ENCODE measurements around the gene DAGLA. TPM values are rescaled to one million over a fixed set of nuclear protein-coding genes. Genes with fewer than 3 reads are reported as not detected.
"Not testable (repeated sequence)": the region's sequence is repeated elsewhere in the genome, so short reads cannot be mapped to it uniquely, and the experiment has no call there.

The DAGLA gene
- total RNA-seq, 2 experiments from 2014 or later = 0.05 TPM; not detected in 1

- peaks cover 20% of the 10 kb centered on the region for H3K27me3 Mint-ChIP-seq (ENCODE audit: low read depth)
- DNase-seq (no peak), ATAC-seq (no peak)
- POLR2A ChIA-PET = no interaction called here
- H3K4me1 Mint-ChIP-seq (ENCODE audit: low read depth) = no peaks in the 10 kb centered on the region
- no peaks in the 10 kb centered on the region for H3K36me3 Mint-ChIP-seq (ENCODE audit: low read depth)
- no peak overlapping the region for H3K4me3 Mint-ChIP-seq
- no peak overlapping the region for H3K27ac Mint-ChIP-seq
- no peaks in the 10 kb centered on the region for H3K9me3 Mint-ChIP-seq (ENCODE audit: insufficient read depth)
- CTCF ChIA-PET = interaction anchor here (1.9 kb wide), 1 partner anchor 64 kb away, joined by 6 read pairs; no protein-coding TSS in a partner anchor
Observed at GRCh38 chr11:61669417-61669816, 10.8 kb upstream of the DAGLA start.

GRCh38 chr11:61670626-61671025 lies 9.6 kb upstream of the DAGLA start:
- no peak for DNase-seq
- CTCF ChIA-PET = interaction anchor here (1.9 kb wide), 1 partner anchor 63 kb away, joined by 6 read pairs; no protein-coding TSS in a partner anchor
- no peaks in the 10 kb centered on the region for H3K4me1 Mint-ChIP-seq (ENCODE audit: low read depth)
- no peak overlapping the region for H3K27ac Mint-ChIP-seq
- H3K9me3 Mint-ChIP-seq (ENCODE audit: insufficient read depth) = no peaks in the 10 kb centered on the region
- POLR2A ChIA-PET = no interaction called here
- no peak overlapping the region for H3K4me3 Mint-ChIP-seq
- ATAC-seq = no peak
- H3K27me3 Mint-ChIP-seq (ENCODE audit: low read depth) = peaks cover 20% of the 10 kb centered on the region
- H3K36me3 Mint-ChIP-seq (ENCODE audit: low read depth) = no peaks in the 10 kb centered on the region

- CTCF ChIA-PET = interaction anchor here (1.2 to 1.9 kb wide), 2 partner anchors 33 to 62 kb away, joined by 4 read pairs; no protein-coding TSS in a partner anchor
- H3K4me3 Mint-ChIP-seq = no peak overlapping the region
- H3K27ac Mint-ChIP-seq = no peak overlapping the region
Observed at GRCh38 chr11:61671527-61671926, 8.7 kb upstream of the DAGLA start.

GRCh38 chr11:61673946-61674467 lies 6.2 kb upstream of the DAGLA start:
- H3K27me3 Mint-ChIP-seq (ENCODE audit: low read depth) = peaks cover 39% of the 10 kb centered on the region
- H3K4me1 Mint-ChIP-seq (ENCODE audit: low read depth); DNase-seq; H3K9me3 Mint-ChIP-seq (ENCODE audit: insufficient read depth); H3K36me3 Mint-ChIP-seq (ENCODE audit: low read depth); ATAC-seq; H3K4me3 Mint-ChIP-seq; H3K27ac Mint-ChIP-seq; POLR2A ChIA-PET: not testable (repeated sequence)
- CTCF ChIA-PET = interaction anchor here (0.6 kb wide), 1 partner anchor 239 kb away, joined by 3 read pairs; no protein-coding TSS in a partner anchor

More at GRCh38 chr11:61671527-61671926, 8.7 kb upstream of the DAGLA start:
- DNase-seq (no peak), ATAC-seq (no peak)
- Mint-ChIP-seq H3K4me1 (ENCODE audit: low read depth) (no peaks in the 10 kb centered on the region), H3K36me3 (ENCODE audit: low read depth) (no peaks in the 10 kb centered on the region), H3K27me3 (ENCODE audit: low read depth) (peaks cover 27% of the 10 kb centered on the region), H3K9me3 (ENCODE audit: insufficient read depth) (no peaks in the 10 kb centered on the region)
- POLR2A ChIA-PET = no interaction called here

GRCh38 chr11:61675826-61676225 lies 4.4 kb upstream of the DAGLA start:
- DNase-seq (no peak), ATAC-seq (no peak)
- Mint-ChIP-seq H3K4me3 (no peak overlapping the region), H3K36me3 (ENCODE audit: low read depth) (no peaks in the 10 kb centered on the region), H3K27me3 (ENCODE audit: low read depth) (peaks cover 37% of the 10 kb centered on the region), H3K4me1 (ENCODE audit: low read depth) (peaks cover 2% of the 10 kb centered on the region), H3K9me3 (ENCODE audit: insufficient read depth) (no peaks in the 10 kb centered on the region), H3K27ac (no peak overlapping the region)
- ChIA-PET CTCF (no interaction called here), POLR2A (interaction anchor here (1.0 kb wide), 1 partner anchor 9 kb away, joined by 3 read pairs; no protein-coding TSS in a partner anchor)

- Mint-ChIP-seq H3K27ac (no peak overlapping the region), H3K9me3 (ENCODE audit: insufficient read depth) (no peaks in the 10 kb centered on the region), H3K4me1 (ENCODE audit: low read depth) (peaks cover 4% of the 10 kb centered on the region), H3K36me3 (ENCODE audit: low read depth) (no peaks in the 10 kb centered on the region), H3K4me3 (no peak overlapping the region), H3K27me3 (ENCODE audit: low read depth) (peaks cover 24% of the 10 kb centered on the region)
- POLR2A ChIA-PET = no interaction called here
- ATAC-seq (no peak), DNase-seq (no peak)
- CTCF ChIA-PET = interaction anchor here (0.7 to 2.8 kb wide), 4 partner anchors 15 to 54 kb away, joined by 3 to 19 read pairs (median 3); no protein-coding TSS in a partner anchor
Observed at GRCh38 chr11:61679296-61679695, 895 bp upstream of the DAGLA start.

- peaks cover 4% of the 10 kb centered on the region for H3K4me1 Mint-ChIP-seq (ENCODE audit: low read depth)
- DNase-seq (no peak), ATAC-seq (no peak)
- POLR2A ChIA-PET = no interaction called here
- CTCF ChIA-PET = interaction anchor here (1.1 to 6.3 kb wide), 4 partner anchors 9 to 52 kb away, joined by 3 to 44 read pairs (median 3); no protein-coding TSS in a partner anchor
- no peak overlapping the region for H3K4me3 Mint-ChIP-seq
- no peak overlapping the region for H3K27ac Mint-ChIP-seq
- no peaks in the 10 kb centered on the region for H3K9me3 Mint-ChIP-seq (ENCODE audit: insufficient read depth)
- H3K36me3 Mint-ChIP-seq (ENCODE audit: low read depth) = no peaks in the 10 kb centered on the region
- H3K27me3 Mint-ChIP-seq (ENCODE audit: low read depth) = peaks cover 30% of the 10 kb centered on the region
Observed at GRCh38 chr11:61680622-61681221, 531 bp downstream of the DAGLA start.

GRCh38 chr11:61682093-61682732 lies 2.0 kb downstream of the DAGLA start:
- ChIA-PET CTCF (interaction anchor here (0.8 to 6.3 kb wide), 4 partner anchors 9 to 51 kb away, joined by 3 to 44 read pairs (median 3); no protein-coding TSS in a partner anchor), POLR2A (no interaction called here)
- peaks cover 31% of the 10 kb centered on the region for H3K27me3 Mint-ChIP-seq (ENCODE audit: low read depth)
- ATAC-seq (no peak), DNase-seq (no peak)
- no peak overlapping the region for H3K4me3 Mint-ChIP-seq
- H3K36me3 Mint-ChIP-seq (ENCODE audit: low read depth) = no peaks in the 10 kb centered on the region
- H3K4me1 Mint-ChIP-seq (ENCODE audit: low read depth) = peaks cover 4% of the 10 kb centered on the region
- H3K9me3 Mint-ChIP-seq (ENCODE audit: insufficient read depth) = no peaks in the 10 kb centered on the region
- H3K27ac Mint-ChIP-seq = peak overlapping the region; percentile 1

GRCh38 chr11:61682906-61683675 lies 2.9 kb downstream of the DAGLA start:
- no peak for ATAC-seq
- no peak overlapping the region for H3K27ac Mint-ChIP-seq
- H3K36me3 Mint-ChIP-seq (ENCODE audit: low read depth) = no peaks in the 10 kb centered on the region
- H3K4me3 Mint-ChIP-seq = no peak overlapping the region
- POLR2A ChIA-PET = interaction anchor here (0.9 kb wide), 1 partner anchor 11 kb away, joined by 3 read pairs; no protein-coding TSS in a partner anchor
- H3K4me1 Mint-ChIP-seq (ENCODE audit: low read depth) = peaks cover 4% of the 10 kb centered on the region
- DNase-seq = no peak
- no peaks in the 10 kb centered on the region for H3K9me3 Mint-ChIP-seq (ENCODE audit: insufficient read depth)
- peaks cover 34% of the 10 kb centered on the region for H3K27me3 Mint-ChIP-seq (ENCODE audit: low read depth)
- CTCF ChIA-PET = interaction anchor here (0.8 to 6.3 kb wide), 5 partner anchors 16 to 237 kb away, joined by 3 to 44 read pairs (median 3); no protein-coding TSS in a partner anchor

- ATAC-seq = peak; percentile 38
- Mint-ChIP-seq H3K27ac (no peak overlapping the region), H3K27me3 (ENCODE audit: low read depth) (peaks cover 26% of the 10 kb centered on the region), H3K9me3 (ENCODE audit: insufficient read depth) (no peaks in the 10 kb centered on the region), H3K4me3 (no peak overlapping the region), H3K4me1 (ENCODE audit: low read depth) (peaks cover 4% of the 10 kb centered on the region), H3K36me3 (ENCODE audit: low read depth) (no peaks in the 10 kb centered on the region)
- CTCF ChIA-PET = interaction anchor here (0.8 to 6.3 kb wide), 4 partner anchors 15 to 238 kb away, joined by 3 to 44 read pairs (median 3); no protein-coding TSS in a partner anchor
- DNase-seq = peak; percentile 59
- POLR2A ChIA-PET = interaction anchor here (0.9 kb wide), 1 partner anchor 10 kb away, joined by 3 read pairs; no protein-coding TSS in a partner anchor
Observed at GRCh38 chr11:61683961-61684869, 4.0 kb downstream of the DAGLA start.

All from activated CD8-positive, alpha-beta T cell treated with anti-CD3 and anti-CD28 coated beads, Interleukin-2, amount 10 ng/mL, durations not matched to agents 7 days and 5 days (primary cell).